NCI-H1417 treated with DMSO at 0.1 percent for 48 hours (cell line): ENCODE data around the gene MYORG.
"Not testable (repeated sequence)": the region's sequence is repeated elsewhere in the genome, so short reads cannot be mapped to it uniquely, and the experiment has no call there.

Experiments used
- DNase-seq: peaks from one replicate; lab custom pipeline; 2025; lab: John Stamatoyannopoulos, UW

The MYORG gene

DNA sequence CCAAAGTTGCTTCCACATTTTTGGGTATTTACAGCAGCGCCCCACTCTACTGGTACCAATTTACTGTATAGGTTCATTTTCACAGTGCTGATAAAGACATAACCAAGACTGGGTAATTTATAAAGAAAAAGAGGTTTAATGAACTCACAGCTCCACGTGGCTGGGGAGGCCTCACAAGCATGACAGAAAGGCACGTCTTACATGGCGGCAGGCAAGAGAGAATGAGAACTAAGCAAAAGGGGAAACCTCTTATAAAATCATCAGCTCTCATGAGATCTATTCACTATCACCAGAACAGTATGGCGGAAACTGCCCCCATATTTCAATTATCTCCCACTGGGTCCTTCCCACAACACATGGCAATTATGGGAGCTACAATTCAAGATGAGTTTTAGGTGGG lies 7.9 kb downstream of the MYORG start:
- DNase-seq, result not testable (repeated sequence)

GRCh38 chr9:34367751-34368410 lies 8.8 kb downstream of the MYORG start:
- not testable (repeated sequence) for DNase-seq

GRCh38 chr9:34366365-34366764 lies 10.3 kb downstream of the MYORG start:
- no peak for DNase-seq

DNA sequence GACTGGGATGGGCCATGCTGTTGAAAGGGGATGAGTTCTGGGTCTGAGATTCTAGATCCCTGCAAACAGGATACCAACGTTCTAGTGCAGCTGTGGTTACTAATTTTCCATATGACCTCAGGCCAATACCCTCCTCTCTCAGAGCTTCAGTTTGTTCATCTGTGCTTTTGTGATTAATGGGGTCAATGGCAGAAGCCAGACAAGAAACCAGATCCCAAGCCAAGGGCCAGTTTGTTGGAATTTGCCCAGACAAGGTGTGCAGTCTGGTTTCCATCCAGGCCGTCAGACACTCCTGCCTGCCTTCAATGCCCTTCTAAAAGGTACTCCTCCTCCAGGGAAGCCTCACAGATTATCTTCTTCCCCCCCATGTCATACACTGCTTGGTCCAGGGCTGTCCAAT lies 11.4 kb downstream of the MYORG start:
- no peak for DNase-seq

DNA sequence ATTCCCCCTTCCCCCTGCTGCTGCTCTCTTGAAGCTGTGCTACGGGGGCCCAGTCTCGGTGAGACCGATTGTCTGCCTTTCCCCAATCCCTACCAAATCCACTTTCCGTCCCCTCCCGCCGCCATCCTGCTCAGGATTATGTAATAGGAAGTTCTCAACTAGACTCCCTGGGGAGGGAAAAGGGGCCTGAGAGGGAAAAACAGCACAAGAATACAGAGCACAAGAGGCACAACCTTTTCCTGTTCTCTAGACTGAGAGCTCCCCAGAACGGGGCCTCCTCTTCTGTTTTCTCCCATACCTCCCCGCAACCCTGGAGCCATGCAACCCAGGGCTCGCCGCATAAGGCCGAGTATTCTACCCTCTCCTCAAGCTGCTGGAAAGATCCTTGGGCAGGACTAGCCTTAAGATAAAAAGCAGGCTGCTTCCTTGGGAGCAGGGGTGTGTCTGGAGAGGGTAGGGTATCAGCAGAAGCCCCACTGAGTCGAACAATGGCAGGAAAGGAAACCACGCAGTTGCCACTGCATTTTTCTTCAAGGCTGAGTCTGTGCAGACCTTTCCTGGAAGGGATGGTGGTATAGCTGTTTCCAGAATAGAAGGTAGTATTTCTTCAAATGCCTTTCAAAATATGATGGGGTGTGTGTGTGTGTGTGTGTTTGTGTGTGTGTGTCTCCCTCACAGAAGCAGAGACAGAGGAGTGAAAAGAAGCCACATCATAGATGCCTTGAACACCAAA lies 12.9 kb downstream of the MYORG start:
- no peak for DNase-seq

- DNase-seq, result no peak
Measured at GRCh38 chr9:34362614-34363214, 14.0 kb downstream of the MYORG start.

DNA sequence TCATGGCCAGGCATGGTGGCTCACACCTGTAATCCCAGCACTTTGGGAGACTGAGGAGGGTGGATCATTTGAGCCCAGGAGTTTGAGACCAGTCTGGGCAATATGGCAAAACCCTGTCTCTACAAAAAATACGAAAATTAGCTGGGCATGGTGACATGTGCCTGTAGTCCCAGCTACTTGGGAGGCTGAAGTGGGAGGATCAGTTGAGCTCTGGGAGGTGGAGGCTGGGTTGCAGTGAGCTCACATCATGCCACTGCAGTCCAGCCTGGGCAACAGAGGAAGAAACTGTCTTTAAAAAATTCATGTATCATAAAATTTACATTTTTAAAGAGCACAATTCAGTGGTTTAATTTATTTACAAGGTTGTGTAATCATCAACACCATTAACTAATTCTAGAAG lies 23.7 kb downstream of the MYORG start:
- DNase-seq, result not testable (repeated sequence)

DNA sequence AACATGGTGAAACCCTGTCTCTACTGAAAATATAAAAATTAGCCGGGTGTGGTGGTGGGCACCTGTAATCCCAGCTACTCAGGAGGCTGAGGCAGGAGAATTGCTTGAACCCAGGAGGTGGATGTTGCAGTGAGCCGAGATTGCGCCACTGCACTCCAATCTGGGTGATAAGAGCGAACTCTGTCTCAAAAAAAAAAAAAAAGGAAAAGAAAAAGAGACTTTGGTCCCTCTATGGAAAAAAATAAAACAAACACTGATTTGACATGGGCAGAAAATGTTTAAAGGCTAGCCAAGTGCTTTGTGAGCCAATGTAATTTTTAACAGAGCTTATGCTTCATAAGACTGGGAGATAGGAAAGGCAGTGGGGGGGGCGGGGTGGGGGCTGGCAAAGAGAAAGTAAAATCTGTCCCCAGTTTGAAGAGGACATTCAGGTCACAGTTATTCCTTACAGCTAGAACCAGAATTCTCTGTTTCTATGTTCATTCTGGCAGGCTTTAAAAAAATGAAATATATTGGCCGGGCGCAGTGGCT lies 24.5 kb downstream of the MYORG start:
- DNase-seq, result not testable (repeated sequence)

DNA sequence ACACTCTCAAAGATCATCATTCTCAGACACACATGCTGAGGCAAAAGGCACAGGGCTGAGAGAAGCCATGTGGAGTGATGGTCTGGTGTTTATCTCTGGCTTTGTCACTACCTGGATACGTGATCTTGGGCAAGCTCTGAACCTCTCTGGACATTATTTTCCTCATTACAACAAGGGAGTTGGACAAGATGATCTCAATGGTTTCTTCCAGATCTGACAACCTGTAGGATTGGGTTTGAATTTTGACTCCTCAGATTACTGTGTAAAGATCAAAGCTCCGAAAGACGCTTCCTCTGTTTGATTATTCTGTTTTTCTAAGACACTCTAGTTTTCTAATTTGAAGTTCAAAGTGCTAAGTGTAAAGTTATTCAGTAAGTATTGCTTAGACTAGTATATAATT lies 27.4 kb downstream of the MYORG start:
- DNase-seq, result no peak

DNA sequence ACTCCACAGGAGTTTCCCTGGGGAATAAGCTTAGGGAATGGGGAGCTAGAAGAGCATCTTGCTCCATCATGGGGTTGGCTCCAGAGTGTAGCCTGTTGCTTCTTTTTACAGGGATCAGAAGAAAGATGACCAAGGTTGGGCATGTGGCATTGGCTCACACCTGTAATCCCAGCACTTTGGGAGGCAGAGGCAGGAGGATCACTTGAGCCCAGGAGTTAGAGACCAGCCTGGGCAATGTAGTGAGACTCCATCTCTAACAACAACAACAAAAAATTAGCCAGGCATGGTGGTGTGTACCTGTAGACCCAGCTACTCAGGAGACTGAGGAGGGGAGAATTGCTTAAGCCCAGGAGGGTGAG lies 28.9 kb downstream of the MYORG start:
- no peak for DNase-seq

GRCh38 chr9:34346873-34347799 lies 29.6 kb downstream of the MYORG start:
- no peak for DNase-seq

- DNase-seq, result no peak
Measured at GRCh38 chr9:34343605-34344004, 33.1 kb downstream of the MYORG start.

DNA sequence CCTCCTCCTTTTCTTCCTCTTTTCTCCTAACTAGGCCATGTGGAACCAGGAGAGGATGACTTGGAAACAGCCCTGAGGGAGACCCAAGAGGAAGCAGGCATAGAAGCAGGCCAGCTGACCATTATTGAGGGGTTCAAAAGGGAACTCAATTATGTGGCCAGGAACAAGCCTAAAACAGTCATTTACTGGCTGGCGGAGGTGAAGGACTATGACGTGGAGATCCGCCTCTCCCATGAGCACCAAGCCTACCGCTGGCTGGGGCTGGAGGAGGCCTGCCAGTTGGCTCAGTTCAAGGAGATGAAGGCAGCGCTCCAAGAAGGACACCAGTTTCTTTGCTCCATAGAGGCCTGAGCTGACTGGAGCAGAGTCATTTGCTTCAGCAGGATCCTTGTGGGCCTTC lies 33.6 kb downstream of the MYORG start:
- DNase-seq, result no peak

- no peak for DNase-seq
Measured at GRCh38 chr9:34341659-34342295, 34.9 kb downstream of the MYORG start.

DNA sequence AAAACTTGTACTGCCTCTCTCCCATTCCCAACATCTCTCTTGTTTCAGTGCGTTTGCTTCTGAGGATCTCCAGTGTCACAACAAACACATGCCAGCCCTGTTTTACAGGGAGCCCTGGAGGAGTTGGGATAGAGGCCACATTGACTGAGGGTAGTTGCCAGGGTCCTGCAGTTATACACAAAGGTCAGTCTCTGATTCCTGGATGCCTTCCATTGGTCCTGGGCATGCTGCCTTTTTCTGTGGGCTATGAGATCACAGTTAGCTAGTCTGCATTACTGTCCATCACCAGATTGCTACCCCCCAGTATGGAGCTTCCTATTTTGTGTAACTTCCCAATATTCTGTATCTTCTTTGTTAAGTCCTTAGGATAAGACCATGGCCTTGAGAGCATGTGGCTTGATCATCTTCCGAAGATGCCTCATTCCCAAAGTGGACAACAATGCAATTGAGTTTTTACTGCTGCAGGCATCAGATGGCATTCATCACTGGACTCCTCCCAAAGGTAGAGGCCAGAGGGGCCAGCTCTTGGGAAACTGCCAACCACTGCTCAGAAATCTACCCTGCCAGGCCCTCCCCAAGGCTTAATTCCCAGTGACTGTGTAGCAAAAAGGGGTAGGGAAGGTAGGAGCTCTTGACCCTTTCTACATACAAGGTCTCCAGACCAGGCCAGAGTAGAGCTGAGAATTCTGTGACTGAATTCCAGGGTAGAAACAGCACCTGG lies 37.9 kb downstream of the MYORG start:
- no peak for DNase-seq

- DNase-seq, result not testable (repeated sequence)
Measured at GRCh38 chr9:34338079-34338478, 38.6 kb downstream of the MYORG start.

GRCh38 chr9:34337403-34337802 lies 39.3 kb downstream of the MYORG start:
- DNase-seq, result no peak

DNA sequence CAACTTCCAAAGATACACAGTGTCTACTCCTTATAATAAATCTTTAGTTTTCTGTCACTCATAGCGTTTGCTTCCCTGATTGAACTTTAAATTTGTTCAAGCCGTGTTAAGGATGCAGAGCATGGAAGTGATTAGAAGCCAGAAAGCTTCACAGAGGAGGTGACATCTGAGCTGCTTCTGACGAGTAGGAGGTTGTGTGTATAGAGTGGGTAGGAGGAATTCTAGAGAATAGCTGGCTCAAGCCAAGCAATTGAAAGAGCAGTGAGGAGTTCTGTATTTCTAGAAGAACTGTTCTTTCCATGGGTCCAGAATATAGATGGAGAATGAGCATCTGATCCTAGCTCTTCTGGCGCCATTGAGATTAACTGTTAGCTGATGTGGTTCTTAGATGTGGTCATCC lies 41.3 kb downstream of the MYORG start:
- DNase-seq, result no peak

GRCh38 chr9:34334916-34335315 lies 41.8 kb downstream of the MYORG start:
- DNase-seq, result no peak

DNA sequence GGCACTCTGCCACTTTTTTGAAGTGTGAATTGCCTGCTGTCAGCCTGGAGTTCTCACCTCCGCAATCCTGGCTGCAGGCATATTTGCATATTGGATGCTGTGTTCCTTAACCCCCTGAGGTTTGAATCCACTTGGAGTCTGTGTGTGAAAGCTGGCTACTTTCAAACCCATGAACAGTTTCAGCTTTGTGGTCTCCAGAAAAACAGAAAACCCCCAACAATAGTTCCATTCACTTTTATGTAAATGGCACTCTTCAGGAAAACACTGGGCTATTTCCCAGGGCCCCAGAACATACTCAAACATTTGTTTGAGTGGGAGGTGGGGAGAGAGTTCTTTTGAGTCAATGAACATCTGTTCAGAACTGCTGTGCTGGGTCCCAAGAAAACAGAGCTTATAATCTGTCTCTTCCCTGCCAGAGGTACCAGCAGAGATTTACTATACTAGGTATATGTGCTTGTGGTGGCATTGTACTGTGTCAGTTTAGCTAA lies 42.3 kb downstream of the MYORG start:
- no peak for DNase-seq

DNA sequence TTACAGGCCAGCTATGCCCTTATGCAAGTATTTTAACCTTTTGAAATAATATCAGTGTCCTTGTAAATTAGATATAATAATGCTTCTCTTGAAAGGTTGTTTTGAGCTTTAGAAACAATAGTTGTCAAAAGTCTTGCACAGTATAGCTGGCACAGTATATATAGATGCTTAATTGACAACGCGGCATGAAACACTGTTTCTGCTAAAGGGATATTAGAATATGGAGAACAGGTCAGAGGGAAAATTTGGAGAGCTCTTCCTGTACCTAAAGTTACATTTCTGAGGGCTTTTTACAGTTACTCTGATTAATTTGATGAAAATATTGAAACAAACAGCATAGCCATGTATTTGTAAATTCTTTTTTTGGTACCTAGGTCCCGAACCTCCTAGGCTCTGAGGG lies 42.9 kb downstream of the MYORG start:
- no peak for DNase-seq
